B cell (primary cell): ENCODE data around the gene MRPL47. TPM values are rescaled to one million over a fixed set of nuclear protein-coding genes. Genes with fewer than 3 reads are reported as not detected.

Experiments used
- ATAC-seq: fragments of 200-7000 bp; cut with Tn5 transposase; one replicate; pipeline ENCODE4 v1.10.0; 2021; ENCODE audit warnings: low read depth, mild to moderate bottlenecking, moderate number of reproducible peaks, moderate library complexity
- CTCF ChIA-PET: fragments of 350-600 bp; sonication (Branson Sonifier 250); formaldehyde crosslinking; loops from one replicate; lab custom pipeline; 2021; ENCODE audit warnings: antibody characterized with exemption, inconsistent platforms; lab: Charles Lee
- POLR2A ChIA-PET: fragments of 350-600 bp; sonication (Branson Sonifier 250); formaldehyde crosslinking; loops from one replicate; lab custom pipeline; 2021; ENCODE audit warnings: antibody characterized with exemption; lab: Charles Lee
- DNase-seq: peaks from one replicate; pipeline ENCODE4 v3.0.0; 2013
- H2AFZ ChIP-seq: 2 replicates; pipeline ENCODE4 v1.6.1; 2012; ENCODE audit warnings: mild to moderate bottlenecking, low read depth, low read length; ENCODE audit not compliant: insufficient read depth, poor library complexity, severe bottlenecking
- H3K27ac ChIP-seq, 2 donors: 1 replicate in 1 of 2; 2 replicates in 1 of 2; pipeline ENCODE4 v1.5.1; 2012 to 2013; ENCODE audit warnings: low read length in 2 of 2, mild to moderate bottlenecking in 2 of 2, moderate library complexity in 1 of 2
- H3K27me3 ChIP-seq, 4 experiments: fragments of 200-600 bp in 1 of 4; sonication (generic) in 1 of 4; replicated peaks in 1 of 4; 1 replicate in 2 of 4; 2 replicates in 2 of 4; pipeline versions ENCODE4 v1.6.1 to v1.7.0; 2013 to 2016; ENCODE audit warnings: low read length in 3 of 4, mild to moderate bottlenecking in 2 of 4, mixed read lengths in 1 of 4, moderate library complexity in 1 of 4; ENCODE audit not compliant: insufficient read depth in 4 of 4, control insufficient read depth in 3 of 4; ENCODE audit errors: control extremely low read depth in 1 of 4
- H3K36me3 ChIP-seq, 2 experiments: replicated peaks in 1 of 2; 1 replicate in 1 of 2; 2 replicates in 1 of 2; pipeline versions ENCODE4 v1.6.1 to v1.7.1; 2013; ENCODE audit warnings: low read length in 1 of 2; ENCODE audit not compliant: insufficient read depth in 2 of 2, control insufficient read depth in 1 of 2; ENCODE audit errors: control extremely low read depth in 1 of 2, extremely low read depth in 1 of 2
- H3K4me1 ChIP-seq, 2 donors: fragments of 200-600 bp in 1 of 2; sonication (generic) in 1 of 2; 1 replicate in 1 of 2; 2 replicates in 1 of 2; pipeline versions ENCODE4 v1.5.1 to v1.6.1; 2013 to 2017; ENCODE audit warnings: low read length in 2 of 2; ENCODE audit not compliant: control insufficient read depth in 2 of 2, insufficient read depth in 2 of 2
- H3K4me2 ChIP-seq: replicated peaks from 2 replicates; pipeline ENCODE3; 2012; ENCODE audit warnings: mild to moderate bottlenecking, low read depth, low read length; ENCODE audit not compliant: poor library complexity, severe bottlenecking
- H3K4me3 ChIP-seq, 5 experiments: fragments of 200-600 bp in 1 of 5; sonication (generic) in 1 of 5; 1 replicate in 3 of 5; 2 replicates in 2 of 5; pipeline versions ENCODE4 v1.5.1 to v1.7.0; 2011 to 2016; ENCODE audit warnings: low read length in 4 of 5, mild to moderate bottlenecking in 4 of 5, low read depth in 2 of 5, control low read depth in 1 of 5, moderate library complexity in 1 of 5; ENCODE audit not compliant: insufficient read depth in 1 of 5; ENCODE audit errors: control extremely low read depth in 1 of 5, extremely low read depth in 1 of 5
- H3K79me2 ChIP-seq: fragments of 200-600 bp; sonication (generic); one replicate; pipeline ENCODE4 v1.6.0; 2016; ENCODE audit warnings: low read length; ENCODE audit not compliant: control insufficient read depth, insufficient read depth
- H3K9ac ChIP-seq: fragments of 200-600 bp; sonication (generic); 2 replicates; pipeline ENCODE4 v1.6.1; 2017; ENCODE audit warnings: mild to moderate bottlenecking, low read length, moderate library complexity
- H3K9me3 ChIP-seq, 3 donors: one replicate each; pipeline versions ENCODE4 v1.6.1 to v1.7.1; 2013; ENCODE audit warnings: low read length in 2 of 3; ENCODE audit not compliant: control insufficient read depth in 2 of 3, insufficient read depth in 1 of 3; ENCODE audit errors: control extremely low read depth in 1 of 3
- H4K20me1 ChIP-seq: 2 replicates; pipeline ENCODE4 v1.6.0; 2012; ENCODE audit warnings: mild to moderate bottlenecking, low read length; ENCODE audit not compliant: insufficient read depth, control insufficient read depth, poor library complexity, severe bottlenecking
- H3K27ac Mint-ChIP-seq: one replicate; pipeline ENCODE4 v1.8.0; 2021; ENCODE audit warnings: mixed read lengths
- H3K27me3 Mint-ChIP-seq: one replicate; pipeline ENCODE4 v1.8.0; 2021; ENCODE audit warnings: mixed read lengths
- H3K4me1 Mint-ChIP-seq: one replicate; pipeline ENCODE4 v1.8.0; 2021; ENCODE audit warnings: mixed read lengths
- H3K4me3 Mint-ChIP-seq: one replicate; pipeline ENCODE4 v1.8.0; 2021; ENCODE audit warnings: mixed read lengths
- H3K9me3 Mint-ChIP-seq: one replicate; pipeline ENCODE4 v1.8.0; 2022; ENCODE audit warnings: mixed read lengths; ENCODE audit not compliant: insufficient read depth
- CTCF ChIP-seq: fragments of 200-600 bp; IDR thresholded peaks from one replicate; pipeline ENCODE4 v1.8.0; 2022; ENCODE audit warnings: antibody characterized with exemption, mild to moderate bottlenecking
- EZH2 ChIP-seq: IDR thresholded peaks from 2 replicates; pipeline ENCODE4 v1.6.1; 2012; ENCODE audit warnings: borderline replicate concordance, low read depth, mild to moderate bottlenecking, moderate library complexity, low read length; ENCODE audit not compliant: insufficient read depth, poor library complexity, severe bottlenecking
- WGBS: methylation state at CpG from one replicate; pipeline ENCODE4 v1.1.5; 2013; ENCODE audit warnings: missing lambda C conversion rate; ENCODE audit not compliant: insufficient coverage; 5-methylcytosine and 5-hydroxymethylcytosine counted together
- intact Hi-C: fragments of 100-400 bp; cut with micrococcal nuclease; formaldehyde crosslinking; loops from one replicate; pipeline ENCODE4 v1.10.0; 2022
- polyA plus RNA-seq: library from polyadenylated mRNA; depleted of rRNA; stranded (reverse); fragments of >200 nt; gene quantifications from 2 replicates; pipeline ENCODE4 v1.2.3, GENCODE V29; 2012
- total RNA-seq, 2 donors: library from RNA; stranded (reverse); fragments of 120-200 nt in 1 of 2; gene quantifications; 1 replicate in 1 of 2; 2 replicates in 1 of 2; pipeline versions ENCODE4 v1.2.3 to v1.2.4, GENCODE V29; 2013 to 2022

Gene MRPL47
- total and polyA plus RNA-seq, 2 donors (not counting 1 experiment from before 2014, with no cell fraction given) = 7.5 to 22.0 TPM

GRCh38 chr3:179652447-179653095 is 48.1 kb upstream of the MRPL47 start, which contains the start of gene USP13:
Gene USP13 (plus strand): TSS chr3:179653040. CDS start chr3:179653226, 186 bp downstream.
- ATAC-seq (peak; percentile 80), DNase-seq (peak; percentile 82)
- Mint-ChIP-seq H3K27me3 (no peaks in the 10 kb centered on the region), H3K4me1 (peaks cover 28% of the 10 kb centered on the region), H3K9me3 (no peaks in the 10 kb centered on the region), H3K4me3 (peak within 1 kb of the TSS; percentile 96), H3K27ac (peak within 1 kb of the TSS; percentile 91)
- peaks cover 10 to 19% of the 10 kb centered on the region in 2 donors for H3K4me1 ChIP-seq
- H3K36me3 ChIP-seq = no peaks in the 10 kb centered on the region
- TF ChIP-seq EZH2 (no peak), CTCF (no peak)
- POLR2A ChIA-PET = no interaction called here
- H3K4me3 ChIP-seq = peak within 1 kb of the TSS; percentile 52 to 88 (median 80)
- H3K27me3 ChIP-seq = no peaks in the 10 kb centered on the region
- peak within 1 kb of the TSS; percentile 70 for H3K9ac ChIP-seq
- no peaks in the 10 kb centered on the region for H3K9me3 ChIP-seq
- WGBS = under 1% methylated on average over 54 of the region's 56 CpGs
- peaks cover 28% of the 10 kb centered on the region for H3K79me2 ChIP-seq
- CTCF ChIA-PET = interaction anchor here (0.6 to 1.3 kb wide), 3 partner anchors 46 to 199 kb away, joined by 3 to 4 read pairs (median 3); partner anchors contain the start of genes MRPL47 and NDUFB5
- H3K27ac ChIP-seq = peak within 1 kb of the TSS; percentile 36 to 66
- intact Hi-C loops = loop anchor here (1.0 to 5.0 kb wide), 10 partner anchors 43 to 1336 kb away; partner anchors contain the start of genes ACTL6A, DNAJC19, FXR1 and MFN1
- H4K20me1 ChIP-seq = no peaks in the 10 kb centered on the region
- peak within 1 kb of the TSS; percentile 91 for H2AFZ ChIP-seq
- H3K4me2 ChIP-seq = peak within 1 kb of the TSS; percentile 80
